Measurements from ENCODE around the gene UNC5C.

GRCh38 chr4:95248720-95249425 lies 299.9 kb downstream of the UNC5C start:
- TF ChIP-seq, protein P1, sequence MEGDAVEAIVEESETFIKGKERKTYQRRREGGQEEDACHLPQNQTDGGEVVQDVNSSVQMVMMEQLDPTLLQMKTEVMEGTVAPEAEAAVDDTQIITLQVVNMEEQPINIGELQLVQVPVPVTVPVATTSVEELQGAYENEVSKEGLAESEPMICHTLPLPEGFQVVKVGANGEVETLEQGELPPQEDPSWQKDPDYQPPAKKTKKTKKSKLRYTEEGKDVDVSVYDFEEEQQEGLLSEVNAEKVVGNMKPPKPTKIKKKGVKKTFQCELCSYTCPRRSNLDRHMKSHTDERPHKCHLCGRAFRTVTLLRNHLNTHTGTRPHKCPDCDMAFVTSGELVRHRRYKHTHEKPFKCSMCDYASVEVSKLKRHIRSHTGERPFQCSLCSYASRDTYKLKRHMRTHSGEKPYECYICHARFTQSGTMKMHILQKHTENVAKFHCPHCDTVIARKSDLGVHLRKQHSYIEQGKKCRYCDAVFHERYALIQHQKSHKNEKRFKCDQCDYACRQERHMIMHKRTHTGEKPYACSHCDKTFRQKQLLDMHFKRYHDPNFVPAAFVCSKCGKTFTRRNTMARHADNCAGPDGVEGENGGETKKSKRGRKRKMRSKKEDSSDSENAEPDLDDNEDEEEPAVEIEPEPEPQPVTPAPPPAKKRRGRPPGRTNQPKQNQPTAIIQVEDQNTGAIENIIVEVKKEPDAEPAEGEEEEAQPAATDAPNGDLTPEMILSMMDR (IDR thresholded peaks at IDR 0.05; ENCODE audit: poor library complexity) = no peak
- TF ChIP-seq EZH2 (IDR thresholded peaks at IDR 0.05; ENCODE audit: borderline replicate concordance) (no peak), EZH2phosphoT487 (IDR thresholded peaks at IDR 0.05; ENCODE audit: low read depth, severe bottlenecking, unreplicated experiment) (no peak)

Measured in hepatocyte (in vitro differentiated cells).